Measurements from ENCODE around the gene MED12.
A peak's percentile ranks its signal among the peaks of the same experiment; 100 is the strongest.

DNA sequence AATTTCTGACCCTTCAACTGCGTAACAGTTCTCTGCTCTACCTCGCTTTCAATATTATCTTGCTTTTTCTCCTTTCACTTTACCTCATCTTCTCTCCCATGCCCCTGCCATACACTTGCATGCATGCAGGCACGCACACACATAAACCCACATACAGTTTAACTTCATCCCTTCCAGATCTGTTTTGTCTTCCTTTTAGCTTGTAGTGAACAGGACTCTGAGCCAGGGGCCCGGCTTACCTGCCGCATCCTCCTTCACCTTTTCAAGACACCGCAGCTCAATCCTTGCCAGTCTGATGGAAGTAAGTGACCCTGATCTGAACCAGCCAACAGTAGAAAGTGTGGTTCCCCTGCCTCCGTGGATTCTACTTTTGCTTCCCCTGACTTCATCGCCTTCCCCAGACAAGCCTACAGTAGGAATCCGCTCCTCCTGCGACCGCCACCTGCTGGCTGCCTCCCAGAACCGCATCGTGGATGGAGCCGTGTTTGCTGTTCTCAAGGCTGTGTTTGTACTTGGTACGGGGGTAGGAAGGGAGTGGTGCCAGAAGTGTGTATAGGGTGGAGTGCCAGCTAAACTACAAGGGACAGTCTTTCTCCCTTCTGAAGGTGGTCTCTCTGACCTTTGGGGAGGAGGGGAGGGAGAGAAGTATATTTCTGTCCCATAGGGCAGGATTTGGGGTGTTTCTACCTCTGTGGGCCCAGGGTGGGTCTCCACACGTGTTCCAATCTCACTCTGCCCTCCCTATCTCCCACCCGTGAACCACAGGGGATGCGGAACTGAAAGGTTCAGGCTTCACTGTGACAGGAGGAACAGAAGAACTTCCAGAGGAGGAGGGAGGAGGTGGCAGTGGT, 10.7 kb downstream of the MED12 start:
- TF ChIP-seq POLR2A (IDR thresholded peaks at IDR 0.05) = no peak
- TF ChIP-seq, protein P1, sequence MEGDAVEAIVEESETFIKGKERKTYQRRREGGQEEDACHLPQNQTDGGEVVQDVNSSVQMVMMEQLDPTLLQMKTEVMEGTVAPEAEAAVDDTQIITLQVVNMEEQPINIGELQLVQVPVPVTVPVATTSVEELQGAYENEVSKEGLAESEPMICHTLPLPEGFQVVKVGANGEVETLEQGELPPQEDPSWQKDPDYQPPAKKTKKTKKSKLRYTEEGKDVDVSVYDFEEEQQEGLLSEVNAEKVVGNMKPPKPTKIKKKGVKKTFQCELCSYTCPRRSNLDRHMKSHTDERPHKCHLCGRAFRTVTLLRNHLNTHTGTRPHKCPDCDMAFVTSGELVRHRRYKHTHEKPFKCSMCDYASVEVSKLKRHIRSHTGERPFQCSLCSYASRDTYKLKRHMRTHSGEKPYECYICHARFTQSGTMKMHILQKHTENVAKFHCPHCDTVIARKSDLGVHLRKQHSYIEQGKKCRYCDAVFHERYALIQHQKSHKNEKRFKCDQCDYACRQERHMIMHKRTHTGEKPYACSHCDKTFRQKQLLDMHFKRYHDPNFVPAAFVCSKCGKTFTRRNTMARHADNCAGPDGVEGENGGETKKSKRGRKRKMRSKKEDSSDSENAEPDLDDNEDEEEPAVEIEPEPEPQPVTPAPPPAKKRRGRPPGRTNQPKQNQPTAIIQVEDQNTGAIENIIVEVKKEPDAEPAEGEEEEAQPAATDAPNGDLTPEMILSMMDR (IDR thresholded peaks at IDR 0.05) = peak; percentile 61 to 79 (median 67)
- TF ChIP-seq POLR2AphosphoS5 (IDR thresholded peaks at IDR 0.05) = no peak
